PC-9 (cell line): ENCODE results near the gene UGT1A10.
"Not testable (repeated sequence)": the region's sequence is repeated elsewhere in the genome, so short reads cannot be mapped to it uniquely, and the experiment has no call there.

Experiments used
- EZH2 ChIP-seq: fragments of 200-600 bp; sonication (generic); IDR thresholded peaks from 2 replicates; pipeline ENCODE4 v1.8.0; 2017; ENCODE audit warnings: antibody characterized with exemption, low read depth
- TF ChIP-seq, protein P1 (sequence below): fragments of 200-600 bp; sonication (generic); conservative IDR thresholded peaks from 2 replicates; pipeline ENCODE4 v1.6.1; 2017; ENCODE audit warnings: mixed run types, antibody characterized with exemption, mild to moderate bottlenecking, moderate library complexity

DNA sequence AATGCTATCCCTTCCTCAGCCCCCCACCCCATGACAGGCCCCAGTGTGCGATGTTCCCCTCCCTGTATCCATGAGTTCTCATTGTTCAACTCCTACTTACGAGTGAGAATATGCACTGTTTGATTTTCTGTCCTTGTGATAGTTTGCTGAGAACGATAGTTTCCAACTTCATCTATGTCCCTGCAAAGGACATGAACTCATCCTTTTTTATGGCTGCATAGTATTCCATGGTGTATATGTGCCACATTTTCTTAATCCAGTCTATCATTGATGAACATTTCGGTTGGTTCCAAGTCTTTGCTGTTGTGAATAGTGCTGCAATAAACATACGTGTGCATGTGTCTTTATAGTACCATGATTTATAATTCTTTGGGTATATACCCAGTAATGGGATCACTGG lies 14.4 kb upstream of the UGT1A10 start:
- TF ChIP-seq, protein P1, sequence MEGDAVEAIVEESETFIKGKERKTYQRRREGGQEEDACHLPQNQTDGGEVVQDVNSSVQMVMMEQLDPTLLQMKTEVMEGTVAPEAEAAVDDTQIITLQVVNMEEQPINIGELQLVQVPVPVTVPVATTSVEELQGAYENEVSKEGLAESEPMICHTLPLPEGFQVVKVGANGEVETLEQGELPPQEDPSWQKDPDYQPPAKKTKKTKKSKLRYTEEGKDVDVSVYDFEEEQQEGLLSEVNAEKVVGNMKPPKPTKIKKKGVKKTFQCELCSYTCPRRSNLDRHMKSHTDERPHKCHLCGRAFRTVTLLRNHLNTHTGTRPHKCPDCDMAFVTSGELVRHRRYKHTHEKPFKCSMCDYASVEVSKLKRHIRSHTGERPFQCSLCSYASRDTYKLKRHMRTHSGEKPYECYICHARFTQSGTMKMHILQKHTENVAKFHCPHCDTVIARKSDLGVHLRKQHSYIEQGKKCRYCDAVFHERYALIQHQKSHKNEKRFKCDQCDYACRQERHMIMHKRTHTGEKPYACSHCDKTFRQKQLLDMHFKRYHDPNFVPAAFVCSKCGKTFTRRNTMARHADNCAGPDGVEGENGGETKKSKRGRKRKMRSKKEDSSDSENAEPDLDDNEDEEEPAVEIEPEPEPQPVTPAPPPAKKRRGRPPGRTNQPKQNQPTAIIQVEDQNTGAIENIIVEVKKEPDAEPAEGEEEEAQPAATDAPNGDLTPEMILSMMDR, result not testable (repeated sequence)
- TF ChIP-seq EZH2, result not testable (repeated sequence)
